NCI-H1417 treated with DMSO at 0.1 percent for 48 hours (cell line): ENCODE data around the gene CPED1.
"Not testable (repeated sequence)": the region's sequence is repeated elsewhere in the genome, so short reads cannot be mapped to it uniquely, and the experiment has no call there.

Experiments
- DNase-seq: peaks from one replicate; lab custom pipeline; 2025; lab: John Stamatoyannopoulos, UW

CPED1 gene

GRCh38 chr7:120981888-120982615 is 6.5 kb upstream of the CPED1 start:
- DNase-seq, result no peak

DNA sequence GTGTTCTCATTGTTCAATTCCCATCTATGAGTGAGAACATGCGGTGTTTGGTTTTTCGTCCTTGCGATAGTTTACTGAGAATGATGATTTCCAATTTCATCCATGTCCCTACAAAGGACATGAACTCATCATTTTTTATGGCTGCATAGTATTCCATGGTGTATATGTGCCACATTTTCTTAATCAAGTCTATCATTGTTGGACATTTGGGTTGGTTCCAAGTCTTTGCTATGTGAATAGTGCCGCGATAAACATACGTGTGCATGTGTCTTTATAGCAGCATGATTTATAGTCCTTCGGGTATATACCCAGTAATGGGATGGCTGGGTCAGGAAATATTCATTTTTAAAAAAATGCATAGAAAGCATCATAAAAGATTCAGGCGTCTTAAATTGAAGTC is 4.9 kb upstream of the CPED1 start:
- not testable (repeated sequence) for DNase-seq

GRCh38 chr7:120984406-120984805 is 4.1 kb upstream of the CPED1 start:
- no peak for DNase-seq

- no peak for DNase-seq
Observed at GRCh38 chr7:120985130-120985758, 3.3 kb upstream of the CPED1 start.

DNA sequence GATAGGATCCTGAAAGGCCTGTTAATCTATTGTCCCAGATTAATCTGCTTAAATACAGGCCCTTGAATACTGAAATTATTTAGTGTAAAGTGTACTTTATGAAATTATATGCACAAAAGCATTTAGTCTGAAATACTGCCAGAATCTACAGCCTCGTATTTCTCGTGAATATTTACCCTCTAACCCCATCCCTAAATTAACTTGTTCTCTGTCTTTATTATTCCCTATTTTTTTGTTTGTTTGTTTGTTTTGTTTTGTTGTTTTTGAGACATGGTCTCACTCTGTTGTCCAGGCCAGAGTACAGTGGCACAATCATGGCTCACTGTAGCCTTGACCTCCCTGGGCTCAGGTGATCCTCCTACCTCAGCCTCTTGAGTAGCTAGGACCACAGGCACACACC is 2.7 kb upstream of the CPED1 start:
- DNase-seq, result no peak

- no peak for DNase-seq
Observed at GRCh38 chr7:120986650-120987049, 1.9 kb upstream of the CPED1 start.

GRCh38 chr7:120987280-120987679 is 1.2 kb upstream of the CPED1 start:
- no peak for DNase-seq

GRCh38 chr7:120987683-120988590 is 574 bp upstream of the CPED1 start:
- DNase-seq, result peak; percentile 33

DNA sequence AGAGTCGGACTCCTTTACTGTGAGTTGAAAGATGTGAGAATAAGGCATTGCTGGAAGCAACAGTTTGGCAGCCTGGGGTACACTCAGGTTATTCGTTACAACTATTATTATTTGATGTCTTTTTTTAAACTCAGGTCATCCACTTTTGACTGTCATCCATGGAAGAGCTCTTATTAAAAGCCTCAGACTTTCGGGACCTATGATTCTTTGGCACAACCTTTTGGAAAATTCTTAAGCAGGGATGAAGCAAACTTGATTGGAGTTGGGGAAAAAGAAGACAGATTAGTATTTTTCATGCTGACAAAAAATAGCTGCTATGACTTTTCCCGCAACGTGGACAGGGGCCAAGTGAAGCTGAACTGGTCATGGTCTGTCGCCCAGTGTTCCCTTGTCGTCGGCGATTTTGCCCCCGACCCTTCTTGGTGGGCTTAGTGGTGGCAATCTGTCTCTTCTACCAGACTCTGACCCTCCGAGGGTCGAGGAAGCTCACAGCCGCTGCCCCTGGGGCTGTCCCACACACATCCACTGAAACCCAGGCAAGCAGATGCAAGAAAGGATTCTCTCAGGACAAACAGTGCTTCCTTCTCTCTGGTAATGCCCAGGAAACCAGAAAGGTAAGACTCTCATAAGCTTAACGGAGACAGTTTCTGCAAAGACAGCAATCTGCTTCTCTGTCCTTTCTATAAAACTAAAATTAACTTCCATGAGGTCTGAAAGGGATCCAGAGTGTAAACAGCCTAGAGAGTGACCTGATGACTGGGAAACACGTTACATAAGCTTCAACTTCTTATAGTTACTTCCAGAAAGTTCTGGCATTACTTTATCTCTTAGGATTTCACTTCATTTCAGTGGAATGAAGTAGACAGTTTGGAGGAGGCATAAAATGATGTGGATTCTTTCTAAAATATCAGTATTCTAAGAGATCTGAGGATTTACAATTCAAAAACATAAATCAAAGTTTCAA is 1.0 kb downstream of the CPED1 start:
- no peak for DNase-seq

DNA sequence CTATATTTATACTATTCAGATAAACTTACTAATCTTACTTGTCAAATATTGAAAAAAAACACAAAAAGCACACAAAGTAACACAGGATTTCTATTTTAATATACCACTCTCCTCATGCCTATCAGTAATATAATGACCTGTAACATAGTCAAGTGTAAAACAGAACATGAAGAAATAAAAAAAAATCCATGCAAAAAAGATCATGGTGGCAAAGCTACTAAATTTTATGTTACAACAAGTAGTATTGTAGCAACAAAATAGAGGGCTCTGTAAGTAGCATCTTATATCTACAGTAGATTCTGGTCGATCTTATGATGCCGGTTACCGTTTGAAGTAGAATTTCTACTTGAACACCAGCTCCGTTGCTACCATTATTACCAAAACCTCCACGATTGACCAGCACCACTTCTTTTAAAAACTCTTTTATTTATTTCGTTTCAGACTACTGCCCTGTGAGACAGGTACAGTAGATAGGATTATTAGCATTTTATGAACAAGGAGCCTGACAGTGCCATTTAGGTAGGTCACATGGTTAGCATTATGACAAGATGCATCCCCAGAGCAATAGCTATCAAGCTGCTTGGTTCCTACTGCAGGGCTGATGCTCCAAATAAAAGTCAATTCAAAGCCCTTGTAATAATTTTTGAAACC is 2.1 kb downstream of the CPED1 start:
- DNase-seq, result no peak

GRCh38 chr7:120991161-120991560 is 2.6 kb downstream of the CPED1 start:
- no peak for DNase-seq

DNA sequence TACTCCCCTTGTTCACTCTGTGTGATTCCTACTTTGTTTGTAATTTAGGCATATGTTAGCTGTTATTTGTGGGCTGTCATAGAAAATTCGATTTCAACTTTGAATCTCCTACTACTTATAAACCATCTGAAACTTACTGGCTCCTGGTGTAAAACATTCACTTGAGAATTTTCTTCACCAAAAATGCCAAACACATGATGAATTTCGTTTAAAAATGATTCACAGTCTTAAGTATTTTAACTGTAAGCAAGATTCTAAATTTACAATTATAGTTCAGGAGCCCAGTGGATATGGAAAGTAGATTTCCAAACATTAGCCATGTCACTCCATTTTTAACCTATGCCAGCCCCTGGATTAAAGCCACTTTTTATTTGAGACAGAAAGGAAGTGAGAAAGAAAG is 3.1 kb downstream of the CPED1 start:
- DNase-seq, result no peak

DNA sequence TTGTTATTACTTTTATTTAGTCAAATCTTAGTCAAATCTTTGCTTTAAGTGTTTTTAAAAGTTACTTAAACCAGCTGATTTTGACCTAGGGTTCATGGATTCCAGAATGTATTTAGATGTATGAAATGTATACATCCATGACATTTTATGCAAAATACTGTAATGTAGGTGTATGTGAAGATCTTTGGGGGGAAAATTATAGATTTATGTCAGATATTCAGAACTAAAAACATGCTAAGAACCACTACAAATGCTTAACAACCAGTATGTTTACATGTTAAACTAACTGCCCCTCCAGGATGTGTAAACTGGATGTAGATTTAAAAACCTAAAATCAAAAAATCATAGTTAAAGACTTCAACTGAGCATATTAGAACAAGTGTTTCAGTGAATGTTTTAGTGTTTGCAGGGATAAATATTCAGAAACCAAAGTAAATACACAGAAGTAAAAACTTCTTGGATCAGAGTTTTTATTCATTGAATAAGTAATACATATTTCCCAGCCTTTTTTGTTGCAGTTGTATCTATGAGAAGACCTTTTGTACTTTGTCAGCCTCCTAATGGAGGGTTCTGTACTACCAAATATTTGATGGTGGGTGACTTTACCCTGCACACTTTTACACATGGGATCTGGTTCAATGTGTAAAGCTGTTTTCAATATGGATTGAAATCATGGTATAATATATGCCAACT is 3.9 kb downstream of the CPED1 start:
- DNase-seq, result no peak

- no peak for DNase-seq
Observed at GRCh38 chr7:120992965-120993494, 4.5 kb downstream of the CPED1 start.

DNA sequence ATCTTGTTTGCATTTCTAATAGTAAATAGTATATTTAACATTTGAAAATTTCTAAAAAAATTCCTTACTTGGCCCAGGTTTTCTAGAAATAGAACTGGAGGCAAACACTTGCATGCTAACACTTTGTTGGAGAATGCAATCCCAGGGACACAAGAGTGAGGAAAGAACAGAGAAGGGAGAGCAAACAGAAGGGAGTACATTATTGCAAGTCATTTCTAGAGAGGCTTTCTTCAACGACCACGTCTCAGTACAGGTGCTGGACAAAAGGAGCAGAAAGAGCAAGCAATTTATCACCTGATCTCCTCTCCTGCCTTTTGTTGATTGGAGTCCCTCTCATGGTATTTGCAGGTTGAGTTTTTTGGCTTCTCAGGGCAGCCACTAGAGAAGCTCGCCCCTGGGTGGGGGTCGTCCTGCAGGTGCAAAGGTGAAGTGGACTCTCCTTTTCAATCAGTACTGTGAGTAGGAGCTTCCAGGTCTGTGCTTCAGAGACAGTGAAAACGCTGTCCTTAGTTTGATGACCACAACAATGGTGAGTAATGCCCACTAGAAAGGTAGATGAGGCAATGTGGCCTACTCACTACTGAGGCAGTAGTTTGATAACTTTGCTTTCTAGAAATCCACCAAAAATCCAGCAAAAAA is 5.2 kb downstream of the CPED1 start:
- DNase-seq, result no peak

GRCh38 chr7:120994512-120995410 is 6.2 kb downstream of the CPED1 start:
- DNase-seq, result no peak

- DNase-seq, result no peak
Observed at GRCh38 chr7:120995654-120996053, 7.1 kb downstream of the CPED1 start.

GRCh38 chr7:120996333-120996987 is 7.9 kb downstream of the CPED1 start:
- DNase-seq, result no peak
